Vagina (tissue), 2 donors: ENCODE measurements around the gene ARL2BP. TPM values are rescaled to one million over a fixed set of nuclear protein-coding genes. Genes with fewer than 3 reads are reported as not detected.

Experiments
- DNase-seq, 2 donors: peaks; one replicate each; pipeline ENCODE4 v3.0.0-alpha.2; 2017; ENCODE audit errors: extremely low spot score in 2 of 2
- H3K27ac ChIP-seq: fragments of 200-600 bp; sonication (generic); one replicate; pipeline ENCODE4 v1.5.1; 2019
- H3K27me3 ChIP-seq: fragments of 200-600 bp; sonication (generic); one replicate; pipeline ENCODE4 v1.5.1; 2019
- H3K36me3 ChIP-seq, 2 donors: fragments of 200-600 bp; sonication (generic); one replicate each; pipeline ENCODE4 v1.5.1; 2017 to 2019
- H3K4me1 ChIP-seq: fragments of 200-600 bp; sonication (generic); one replicate; pipeline ENCODE4 v1.5.1; 2019
- H3K4me3 ChIP-seq, 2 donors: fragments of 200-600 bp; sonication (generic); 1 replicate in 1 of 2; 2 replicates in 1 of 2; pipeline ENCODE4 v1.5.1; 2016 to 2019
- H3K9me3 ChIP-seq: fragments of 200-600 bp; sonication (generic); one replicate; pipeline ENCODE4 v1.5.1; 2019
- CTCF ChIP-seq, 3 experiments: fragments of 450-650 bp in 2 of 3; fragments of 200-600 bp in 1 of 3; sonication (generic) in 1 of 3; IDR thresholded peaks; one replicate each; pipeline ENCODE4 v1.5.1; 2017 to 2019; ENCODE audit warnings: antibody characterized with exemption in 3 of 3, mild to moderate bottlenecking in 2 of 3, moderate library complexity in 2 of 3
- POLR2A ChIP-seq, 2 donors: fragments of 450-650 bp; IDR thresholded peaks; one replicate each; pipeline ENCODE4 v1.6.1; 2017; ENCODE audit warnings: antibody characterized with exemption in 2 of 2, mild to moderate bottlenecking in 2 of 2, moderate library complexity in 2 of 2
- POLR2AphosphoS5 ChIP-seq, 2 donors: sonication (generic); formaldehyde crosslinking; IDR thresholded peaks; one replicate each; pipeline ENCODE4 v1.9.0; 2017; ENCODE audit warnings: antibody characterized with exemption in 2 of 2, mild to moderate bottlenecking in 2 of 2, low read depth in 1 of 2; ENCODE audit not compliant: insufficient read depth in 1 of 2
- intact Hi-C: fragments of 100-400 bp; cut with DNase I; formaldehyde crosslinking; loops from one replicate; pipeline ENCODE4 v1.15.1; 2023
- total RNA-seq: library from RNA; depleted of rRNA; stranded (reverse); fragments of >200 nt; gene quantifications from one replicate; pipeline ENCODE4 v1.2.3, GENCODE V29; 2016

Gene ARL2BP
- total RNA-seq, 1 donor from 2014 or later, result 44.7 TPM

DNA sequence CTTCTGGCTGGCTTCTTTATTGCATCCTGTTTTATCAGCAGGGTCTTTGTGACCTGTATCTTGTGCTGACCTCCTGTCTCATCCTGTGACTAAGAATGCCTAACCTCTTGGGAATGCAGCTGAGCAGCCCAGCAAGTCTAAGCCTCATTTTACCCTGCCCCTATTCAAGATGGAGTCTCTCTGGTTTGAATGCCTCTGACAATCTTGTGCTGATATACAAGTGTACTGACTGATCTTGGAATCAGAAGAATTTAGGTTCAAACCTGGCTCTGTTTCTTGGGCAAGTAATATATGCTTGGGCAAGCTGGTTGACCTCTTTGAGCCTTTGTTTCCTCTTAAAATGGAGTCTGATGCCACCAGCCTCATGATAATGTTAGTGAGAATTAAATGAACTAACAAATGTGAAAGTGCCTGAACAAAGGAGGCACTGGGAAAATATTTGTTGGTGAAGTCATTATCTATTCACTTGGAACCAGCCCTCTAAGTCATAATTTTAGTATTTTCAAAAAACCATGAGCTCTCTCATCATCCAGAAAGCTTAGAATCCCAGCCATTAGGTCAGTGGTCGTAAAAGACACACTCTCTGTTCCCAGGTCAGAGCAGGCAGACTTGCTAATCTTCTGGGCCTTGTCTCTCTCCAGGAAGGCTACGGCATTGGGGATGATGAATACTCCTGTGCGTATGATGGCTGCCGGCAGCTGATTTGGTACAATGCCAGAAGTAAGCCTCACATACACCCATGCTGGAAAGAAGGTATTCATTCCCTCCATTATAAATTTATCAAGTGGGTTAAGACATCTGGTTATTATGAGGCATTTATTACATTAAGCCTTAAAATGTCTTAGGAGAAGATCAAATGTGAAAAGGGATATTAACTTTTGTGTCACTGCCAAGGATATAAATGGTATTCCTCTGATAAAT, 18.1 kb upstream of the ARL2BP start:
- H3K27me3 ChIP-seq, result no peaks in the 10 kb centered on the region
- H3K4me3 ChIP-seq, result no peak overlapping the region
- DNase-seq, result no peak
- peaks cover under 1% of the 10 kb centered on the region for H3K4me1 ChIP-seq
- H3K27ac ChIP-seq, result no peak overlapping the region
- no peaks in the 10 kb centered on the region for H3K9me3 ChIP-seq
- peaks cover 0 to 87% of the 10 kb centered on the region in 2 donors for H3K36me3 ChIP-seq
- TF ChIP-seq POLR2A (IDR thresholded peaks at IDR 0.05) (no peak), CTCF (IDR thresholded peaks at IDR 0.05) (no peak), POLR2AphosphoS5 (IDR thresholded peaks at IDR 0.05; ENCODE audit: insufficient read depth in 1 of 2, low read depth in 1 of 2) (no peak)
- intact Hi-C loops, result no loop called here

DNA sequence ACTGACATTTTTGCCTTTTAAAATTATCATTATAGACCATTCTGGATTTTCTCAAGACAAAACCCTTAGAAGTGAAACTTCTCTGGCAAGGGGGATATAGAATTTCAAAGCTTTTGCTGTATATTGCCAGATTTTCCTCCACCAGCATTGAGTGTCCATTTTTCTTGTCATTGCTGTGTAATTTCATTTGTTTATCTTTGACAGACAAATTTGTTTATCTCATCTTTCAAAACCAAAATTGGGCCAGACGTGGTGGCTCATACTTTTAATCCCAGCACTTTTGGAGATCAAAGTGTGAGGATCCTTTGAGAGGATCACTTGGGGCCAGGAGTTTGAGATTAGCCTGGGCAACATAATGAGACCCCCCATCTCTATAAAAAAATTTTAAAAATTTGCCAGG, 16.0 kb upstream of the ARL2BP start:
- Histone ChIP-seq H3K4me1 (peaks cover 6% of the 10 kb centered on the region), H3K27me3 (no peaks in the 10 kb centered on the region), H3K9me3 (no peaks in the 10 kb centered on the region), H3K27ac (no peak overlapping the region), H3K36me3 (peaks cover 0 to 90% of the 10 kb centered on the region in 2 donors), H3K4me3 (no peak overlapping the region)
- DNase-seq, result no peak
- intact Hi-C loops, result no loop called here
- TF ChIP-seq POLR2A (IDR thresholded peaks at IDR 0.05), result no peak
- no peak for TF ChIP-seq CTCF (IDR thresholded peaks at IDR 0.05)
- no peak for TF ChIP-seq POLR2AphosphoS5 (IDR thresholded peaks at IDR 0.05; ENCODE audit: insufficient read depth in 1 of 2, low read depth in 1 of 2)

GRCh38 chr16:57231821-57232350, 13.2 kb upstream of the ARL2BP start:
- no peaks in the 10 kb centered on the region for H3K9me3 ChIP-seq
- DNase-seq, result no peak
- H3K27ac ChIP-seq, result no peak overlapping the region
- intact Hi-C loops, result no loop called here
- TF ChIP-seq POLR2A (IDR thresholded peaks at IDR 0.05) (no peak), CTCF (IDR thresholded peaks at IDR 0.05) (no peak), POLR2AphosphoS5 (IDR thresholded peaks at IDR 0.05; ENCODE audit: insufficient read depth in 1 of 2, low read depth in 1 of 2) (no peak)
- H3K27me3 ChIP-seq, result no peaks in the 10 kb centered on the region
- peaks cover 0 to 87% of the 10 kb centered on the region in 2 donors for H3K36me3 ChIP-seq
- H3K4me1 ChIP-seq, result peaks cover 11% of the 10 kb centered on the region
- no peak overlapping the region for H3K4me3 ChIP-seq

DNA sequence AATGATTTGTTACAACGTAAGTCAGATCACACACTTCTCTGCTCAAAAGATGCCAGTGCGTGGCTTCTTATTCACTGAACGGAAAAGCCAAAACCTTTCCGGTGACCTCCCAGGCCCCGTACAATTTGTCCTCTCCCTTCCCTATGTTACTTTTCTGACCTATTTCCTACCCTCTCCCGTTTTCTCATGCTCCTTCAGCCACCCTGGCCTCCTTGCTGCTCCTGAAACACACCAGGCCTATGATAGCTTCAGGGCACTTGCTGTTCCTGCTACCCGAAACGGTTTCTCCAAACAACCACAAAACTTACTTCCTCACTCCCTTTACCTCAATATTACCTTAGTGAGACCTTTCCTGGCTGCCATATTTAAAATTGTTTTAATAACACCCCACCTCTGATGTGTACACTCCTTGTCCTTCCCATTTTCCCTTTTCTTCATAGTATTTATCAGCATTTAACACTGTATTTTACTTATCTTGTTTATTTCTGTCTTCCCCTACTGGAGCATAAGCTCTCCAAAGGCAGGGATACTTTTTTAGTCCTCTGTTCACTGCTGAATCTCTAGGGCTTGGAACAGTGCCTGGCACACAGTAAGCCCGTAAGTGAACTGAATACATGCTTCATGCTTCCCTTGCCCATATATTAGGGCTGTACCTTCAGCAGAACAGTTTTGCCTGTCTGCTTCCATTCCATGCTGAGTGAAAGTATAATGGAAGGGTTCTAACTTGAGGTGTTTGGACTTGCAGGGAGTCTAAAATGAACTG, 10.9 kb upstream of the ARL2BP start:
- no peak for DNase-seq
- H3K27ac ChIP-seq, result no peak overlapping the region
- H3K9me3 ChIP-seq, result no peaks in the 10 kb centered on the region
- no peak overlapping the region for H3K4me3 ChIP-seq
- H3K27me3 ChIP-seq, result no peaks in the 10 kb centered on the region
- H3K4me1 ChIP-seq, result peaks cover 11% of the 10 kb centered on the region
- intact Hi-C loops, result no loop called here
- peaks cover 0 to 67% of the 10 kb centered on the region in 2 donors for H3K36me3 ChIP-seq
- no peak for TF ChIP-seq POLR2A (IDR thresholded peaks at IDR 0.05)
- no peak for TF ChIP-seq POLR2AphosphoS5 (IDR thresholded peaks at IDR 0.05; ENCODE audit: insufficient read depth in 1 of 2, low read depth in 1 of 2)
- no peak for TF ChIP-seq CTCF (IDR thresholded peaks at IDR 0.05)
